Cardiac septum (tissue), 1 donor: Measurements from ENCODE around the gene CENPP. TPM values are rescaled to one million over a fixed set of nuclear protein-coding genes. Genes with fewer than 3 reads are reported as not detected.

Experiments used
- DNase-seq: peaks from one replicate; pipeline ENCODE4 v3.0.0-alpha.2; 2020; ENCODE audit warnings: low spot score
- intact Hi-C: fragments of 100-400 bp; cut with DNase I; formaldehyde crosslinking; loops from one replicate; pipeline ENCODE4 v1.14.0; 2022
- total RNA-seq: library from RNA; stranded (reverse); fragmentation: NEBNext Ultra II Directional; extraction: Animal tissue kit (Norgen Biotek cat#: 25700); gene quantifications from one replicate; pipeline ENCODE4 v1.2.1, GENCODE V29; 2021
- donor health status: DM: no; HTN: no; CAD: no.

Gene CENPP
- total RNA-seq, 1 donor from 2014 or later = 3.5 TPM

DNA sequence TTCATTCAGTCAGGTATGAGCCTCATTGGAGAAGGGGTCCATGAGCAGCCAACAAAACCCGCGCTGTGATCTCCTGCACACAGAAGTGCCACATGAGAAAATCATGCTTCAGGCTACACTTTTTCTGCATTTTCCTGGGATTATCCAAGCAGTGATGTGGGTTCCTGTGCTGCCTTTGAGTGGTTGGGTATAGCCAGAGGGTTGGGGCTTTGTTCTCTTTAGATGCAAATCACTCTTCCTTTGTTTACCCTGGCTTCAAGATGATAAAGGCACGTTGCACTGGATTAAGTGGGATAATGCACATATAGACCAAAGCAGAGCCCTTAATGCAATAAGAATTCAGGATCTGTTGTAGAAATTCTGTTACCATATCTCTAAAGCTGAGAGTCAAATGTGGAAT is 191.3 kb downstream of the CENPP start:
- intact Hi-C loops = no loop called here
- DNase-seq = no peak

- intact Hi-C loops = no loop called here
- no peak for DNase-seq
Observed at GRCh38 chr9:92518199-92518598, 192.4 kb downstream of the CENPP start.

DNA sequence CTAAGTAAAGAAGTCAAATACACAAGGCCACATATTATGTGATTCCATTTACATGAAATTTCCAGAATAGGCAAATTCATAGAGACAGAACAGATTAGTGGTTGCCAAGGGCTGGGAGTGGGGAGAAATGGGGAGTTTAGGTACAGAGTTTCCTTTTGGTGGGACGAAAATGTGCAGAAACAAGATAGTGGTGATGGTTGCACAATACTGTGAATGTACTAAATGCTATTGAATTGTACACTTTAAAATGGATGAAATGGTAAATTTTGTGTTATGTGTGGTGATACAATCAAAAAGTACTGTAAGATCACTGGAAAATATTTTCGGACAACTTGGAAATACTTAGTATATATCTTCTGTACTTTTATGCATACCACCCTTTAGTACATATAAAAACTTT is 195.1 kb downstream of the CENPP start:
- no peak for DNase-seq
- intact Hi-C loops = no loop called here

DNA sequence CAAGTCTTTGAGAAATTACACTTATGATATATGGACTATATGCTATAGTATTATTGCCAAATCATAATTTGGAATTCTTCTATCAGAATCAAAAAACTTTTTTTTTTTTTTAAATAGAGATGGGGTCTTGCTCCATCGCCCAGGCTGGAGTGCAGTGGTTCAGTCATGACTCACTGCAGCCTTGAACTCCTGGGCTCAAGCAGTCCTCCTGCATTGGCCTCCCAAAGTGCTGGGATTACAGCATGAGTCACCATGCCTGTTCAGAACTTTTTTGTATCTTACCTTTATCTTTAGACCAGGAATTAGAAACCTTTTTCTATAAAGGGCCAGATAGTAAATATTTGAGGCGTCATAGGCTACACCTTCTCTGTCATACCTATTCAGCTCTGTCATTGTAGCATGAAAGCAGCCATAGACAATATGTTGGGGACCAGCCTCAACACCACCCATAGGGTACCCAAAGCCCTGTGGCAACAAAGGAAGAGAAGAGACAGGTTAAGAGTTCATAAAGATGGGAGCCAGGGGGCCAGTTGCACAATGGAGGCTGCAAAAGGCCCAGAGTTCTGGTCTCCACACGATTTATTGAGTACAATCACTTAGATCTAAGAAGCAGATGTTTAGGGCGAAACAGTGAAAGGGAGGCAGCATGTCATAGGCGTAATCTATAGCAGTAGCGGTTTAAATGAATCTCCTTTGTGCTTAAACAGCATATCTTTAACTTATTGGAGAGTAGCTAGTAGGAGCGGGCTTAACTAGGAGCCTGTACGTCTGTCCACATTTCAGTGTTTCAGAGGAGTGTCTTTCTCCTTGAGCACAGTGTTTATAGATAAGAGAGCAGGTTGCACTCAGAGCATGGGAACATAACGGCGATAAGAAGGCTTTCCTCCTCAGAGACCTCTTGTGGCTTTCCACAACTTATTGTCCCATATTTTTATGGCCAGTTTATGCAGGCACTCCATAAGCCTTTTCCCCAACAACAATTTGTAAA is 197.5 kb downstream of the CENPP start:
- intact Hi-C loops = no loop called here
- DNase-seq = no peak

DNA sequence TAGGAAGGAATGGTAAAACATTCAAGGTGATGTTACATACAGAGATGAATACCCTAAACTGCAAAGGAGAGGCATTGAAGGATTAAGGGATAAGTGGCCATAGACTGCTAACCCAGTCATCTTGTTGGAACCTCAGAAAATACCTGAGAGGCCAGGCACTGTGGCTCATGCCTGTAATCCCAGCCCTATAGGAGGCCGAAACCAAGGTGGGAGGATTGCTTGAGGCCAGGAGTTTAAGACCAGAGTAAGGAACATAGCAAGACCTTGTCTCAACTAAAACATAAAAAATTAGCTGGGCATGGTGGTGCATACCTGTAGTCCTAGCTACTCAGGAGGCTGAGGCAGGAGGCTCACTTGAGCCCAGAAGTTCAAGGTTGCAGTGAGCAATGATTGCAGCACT is 199.1 kb downstream of the CENPP start:
- DNase-seq = no peak
- intact Hi-C loops = no loop called here

DNA sequence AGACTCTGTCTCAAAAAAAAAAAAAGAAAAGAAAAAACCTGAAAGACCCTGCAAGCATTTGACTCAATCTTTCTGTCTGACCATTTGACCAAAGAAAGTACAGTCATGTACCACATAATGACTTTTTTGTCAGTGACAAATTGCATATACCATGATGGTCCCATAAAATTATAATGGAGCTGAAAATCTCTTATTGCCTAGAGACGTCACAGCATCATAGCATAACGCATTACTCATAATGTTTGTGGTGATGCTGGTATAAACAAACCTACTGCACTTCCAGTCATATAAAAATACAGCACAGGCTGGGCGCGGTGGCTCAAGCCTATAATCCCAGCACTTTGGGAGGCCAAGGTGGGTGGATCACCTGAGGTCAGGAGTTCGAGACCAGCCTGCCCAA is 199.6 kb downstream of the CENPP start:
- DNase-seq = no peak
- intact Hi-C loops = no loop called here

DNA sequence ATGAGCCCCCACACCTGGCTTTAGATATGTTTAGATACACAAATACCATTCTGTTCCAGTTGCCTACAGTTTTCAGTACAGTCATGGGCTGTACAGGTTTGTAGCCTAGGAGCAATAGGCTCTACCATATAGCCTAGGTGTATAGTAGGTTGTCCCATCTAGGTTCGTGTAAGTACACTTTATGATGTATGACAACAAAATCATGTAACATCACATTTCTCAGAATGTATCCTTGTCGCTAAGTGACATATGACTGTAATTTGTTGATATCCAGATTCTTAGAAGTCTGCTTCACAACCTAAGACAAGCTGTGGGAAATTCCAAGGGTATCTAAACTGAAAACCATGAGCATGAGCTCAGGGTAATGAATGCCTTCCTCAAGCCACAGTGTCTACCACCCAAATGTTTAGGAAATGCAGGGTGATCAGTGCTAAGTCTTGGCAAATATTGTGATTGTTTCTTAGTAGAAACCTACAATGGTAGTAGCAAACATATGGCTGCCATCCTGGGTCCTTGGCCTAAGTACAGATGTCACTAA is 201.6 kb downstream of the CENPP start:
- intact Hi-C loops = no loop called here
- no peak for DNase-seq

DNA sequence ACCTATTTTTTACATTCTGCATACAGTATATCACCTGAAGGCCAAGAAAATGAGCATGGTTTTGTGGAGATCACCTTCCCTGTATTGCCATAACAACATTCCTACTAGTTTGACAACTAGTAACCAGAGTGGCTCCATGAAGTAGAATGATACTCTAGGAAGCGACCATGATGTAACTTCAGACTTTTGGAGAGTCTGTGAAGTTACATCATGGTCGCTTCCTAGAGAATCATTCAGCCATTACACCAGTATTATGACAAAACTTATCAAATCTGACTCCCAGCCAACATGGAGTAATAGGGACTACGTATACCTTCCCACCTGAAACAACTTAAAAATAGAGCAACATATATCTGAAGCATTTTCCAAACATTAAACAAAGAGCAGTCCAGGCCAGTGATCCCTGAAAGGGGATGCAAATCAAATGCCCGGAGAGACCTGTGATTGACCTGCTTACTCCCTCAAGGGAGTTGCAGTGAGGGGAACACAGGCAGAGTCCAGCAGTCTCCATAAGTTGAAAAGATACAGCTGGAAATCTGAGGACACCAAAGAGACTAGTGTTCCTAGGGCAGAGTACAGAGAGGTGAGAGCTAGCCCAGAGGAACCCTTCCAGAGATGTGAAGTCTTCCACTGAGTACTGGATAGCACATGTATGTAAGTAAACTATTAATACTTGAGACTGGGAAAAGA is 202.2 kb downstream of the CENPP start:
- intact Hi-C loops = no loop called here
- no peak for DNase-seq

DNA sequence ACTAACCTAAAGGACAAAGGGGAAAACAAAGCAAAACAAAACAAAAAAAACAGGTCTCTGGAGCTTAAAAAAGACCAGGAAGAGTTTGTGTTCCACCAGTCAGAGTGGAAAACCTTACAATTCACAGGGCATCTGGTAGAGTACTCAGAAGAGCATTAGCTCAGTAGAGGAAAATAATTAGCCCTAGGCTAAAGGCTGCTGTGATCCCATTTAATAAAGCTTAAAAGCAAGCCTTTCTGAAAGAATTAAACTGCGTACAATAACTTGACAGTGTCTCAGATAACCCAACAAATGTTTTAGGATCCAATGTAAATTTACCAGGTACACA is 202.7 kb downstream of the CENPP start:
- intact Hi-C loops = no loop called here
- no peak for DNase-seq

GRCh38 chr9:92529124-92529523 is 203.4 kb downstream of the CENPP start:
- no peak for DNase-seq
- intact Hi-C loops = no loop called here

DNA sequence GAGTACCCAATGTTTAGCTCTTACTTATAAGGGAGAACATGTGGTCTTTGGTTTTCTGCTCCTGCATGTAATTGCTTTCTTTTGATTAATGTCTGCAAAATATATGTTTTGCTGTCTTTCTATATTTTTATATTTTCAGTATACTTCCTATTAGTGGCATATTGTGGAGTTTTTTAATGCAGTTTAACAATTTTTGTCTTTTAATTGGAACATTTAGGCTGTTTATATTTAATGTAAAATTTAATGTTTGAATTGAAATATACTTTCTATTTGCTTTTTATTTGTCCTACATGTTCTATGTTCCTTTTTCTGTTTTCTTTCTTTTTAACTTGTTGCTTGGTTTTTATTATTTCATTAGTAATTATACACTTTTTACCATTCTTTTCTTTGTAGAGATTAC is 205.1 kb downstream of the CENPP start:
- intact Hi-C loops = no loop called here
- no peak for DNase-seq

DNA sequence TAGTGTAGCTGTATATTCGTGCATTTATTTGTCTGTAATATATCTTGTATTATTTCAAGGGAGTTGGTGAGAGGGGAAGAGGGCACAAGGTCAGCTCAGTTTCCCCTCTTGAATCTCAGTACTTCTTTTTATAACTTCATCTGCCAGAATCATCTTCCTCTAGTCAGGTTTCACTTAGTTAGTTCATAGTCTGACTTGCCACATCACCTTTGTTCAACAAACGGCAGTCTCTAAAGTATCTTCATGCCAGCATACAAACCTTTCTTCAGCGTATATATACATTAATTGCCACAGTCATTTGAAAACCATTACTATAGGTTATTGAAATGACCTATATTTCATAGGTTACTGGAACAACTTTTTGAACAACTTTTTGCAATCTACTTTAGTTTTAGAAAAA is 208.5 kb downstream of the CENPP start:
- no peak for DNase-seq
- intact Hi-C loops = no loop called here

GRCh38 chr9:92534674-92535073 is 208.9 kb downstream of the CENPP start:
- intact Hi-C loops = loop anchor here (5.0 kb wide), 1 partner anchor 78 kb away; no protein-coding TSS in a partner anchor
- no peak for DNase-seq

- DNase-seq = no peak
- intact Hi-C loops = loop anchor here (5.0 kb wide), 1 partner anchor 76 kb away; no protein-coding TSS in a partner anchor
Observed at GRCh38 chr9:92535940-92536850, 210.4 kb downstream of the CENPP start, which contains the start of gene ECM2. ECM2 (minus strand) TSS chr9:92535990; CDS start chr9:92522866, 13,124 bp downstream.

DNA sequence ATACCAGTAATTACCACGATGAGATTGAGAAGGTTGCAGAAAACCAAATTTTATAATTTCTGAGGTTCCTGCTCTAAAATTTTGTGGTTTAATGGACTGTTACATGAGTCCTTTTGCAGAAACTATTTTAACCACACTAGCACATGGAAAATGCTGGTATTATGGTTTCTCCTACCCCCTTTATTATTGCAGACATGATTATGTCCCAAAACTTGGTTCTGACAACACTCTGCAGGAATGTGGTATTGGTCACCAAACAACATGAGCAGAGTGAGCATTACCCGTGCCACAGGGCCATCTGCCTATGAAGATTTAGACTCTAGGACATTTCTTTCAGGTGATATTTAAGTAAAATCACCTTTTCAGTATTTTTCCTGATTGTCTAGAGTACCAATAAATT is 212.8 kb downstream of the CENPP start:
- DNase-seq = no peak
- intact Hi-C loops = loop anchor here (5.0 kb wide), 1 partner anchor 74 kb away; no protein-coding TSS in a partner anchor

DNA sequence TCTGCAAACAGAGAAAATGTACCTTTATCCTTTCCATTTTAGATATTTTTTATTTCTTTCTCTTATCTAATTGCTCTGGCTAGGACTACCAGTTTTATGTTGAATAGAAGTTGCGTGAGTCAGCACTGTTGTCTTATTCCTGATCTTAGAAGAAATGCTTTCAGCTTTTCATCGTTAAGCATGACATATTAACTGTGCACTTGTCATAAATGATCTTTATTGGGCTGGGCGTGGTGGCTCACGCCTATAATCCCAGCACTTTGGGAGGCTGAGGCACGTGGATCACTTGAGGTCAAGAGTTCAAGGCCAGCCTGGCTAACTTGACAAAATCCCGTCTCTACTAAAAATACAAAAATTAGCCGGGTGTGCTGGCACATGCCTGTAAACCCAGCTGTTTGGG is 218.2 kb downstream of the CENPP start:
- intact Hi-C loops = no loop called here
- DNase-seq = no peak

DNA sequence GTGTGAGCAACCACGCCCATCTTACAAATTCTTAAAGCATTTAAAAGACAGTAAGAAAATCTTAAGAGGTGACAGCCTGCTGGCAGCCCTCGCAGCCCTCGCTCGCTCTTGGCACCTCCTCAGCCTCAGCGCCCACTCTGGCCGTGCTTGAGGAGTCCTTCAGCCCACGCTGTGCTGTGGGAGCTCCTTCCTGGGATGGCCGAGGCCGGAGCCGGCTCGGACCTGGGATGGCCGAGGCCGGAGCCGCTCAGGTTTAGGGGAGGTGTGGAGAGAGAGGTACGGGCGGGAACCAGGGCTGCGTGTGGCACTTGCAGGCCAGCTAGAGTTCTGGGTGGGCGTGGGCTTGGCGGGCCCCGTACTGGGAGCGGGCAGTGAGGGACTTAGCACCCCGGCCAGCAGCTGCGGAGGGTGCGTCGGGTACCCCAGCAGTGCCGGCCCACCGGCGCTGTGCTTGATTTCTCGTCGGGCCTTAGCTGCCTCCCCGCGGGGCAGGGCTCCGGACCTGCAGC is 219.3 kb downstream of the CENPP start:
- DNase-seq = no peak
- intact Hi-C loops = no loop called here

GRCh38 chr9:92547356-92547755 is 221.6 kb downstream of the CENPP start:
- intact Hi-C loops = no loop called here
- no peak for DNase-seq

GRCh38 chr9:92550765-92551164 is 225.0 kb downstream of the CENPP start:
- intact Hi-C loops = no loop called here
- DNase-seq = no peak
